HG02623 (cell line): Measurements from ENCODE around the gene PPFIA2.

ENCODE experiments used
- ATAC-seq: cut with Tn5 transposase; IDR thresholded peaks from one replicate; pipeline ENCODE4 v1.9.1; 2021; ENCODE audit warnings: moderate library complexity; ENCODE audit not compliant: unreplicated experiment

PPFIA2 gene

GRCh38 chr12:81759190-81760051 is at the start of gene PPFIA2:
Gene PPFIA2 (minus strand): TSS chr12:81759350.
- no peak for ATAC-seq

- ATAC-seq = no peak
Observed at GRCh38 chr12:81800298-81801148, 41.4 kb upstream of the PPFIA2 start.

GRCh38 chr12:81798294-81798693 is 39.1 kb upstream of the PPFIA2 start:
- ATAC-seq = no peak

GRCh38 chr12:81797100-81797499 is 38.0 kb upstream of the PPFIA2 start:
- peak; percentile 52 for ATAC-seq

- ATAC-seq = no peak
Observed at GRCh38 chr12:81792666-81793065, 33.5 kb upstream of the PPFIA2 start.

- no peak for ATAC-seq
Observed at GRCh38 chr12:81779216-81779615, 20.1 kb upstream of the PPFIA2 start.

- no peak for ATAC-seq
Observed at GRCh38 chr12:81778719-81779118, 19.6 kb upstream of the PPFIA2 start.

- ATAC-seq = no peak
Observed at GRCh38 chr12:81758421-81759189, 545 bp downstream of the PPFIA2 start.

GRCh38 chr12:81757731-81758365 is 1.3 kb downstream of the PPFIA2 start:
- no peak for ATAC-seq

GRCh38 chr12:81729781-81730180 is 29.4 kb downstream of the PPFIA2 start:
- no peak for ATAC-seq

- ATAC-seq = no peak
Observed at GRCh38 chr12:81727391-81727790, 31.8 kb downstream of the PPFIA2 start.

- no peak for ATAC-seq
Observed at GRCh38 chr12:81726634-81727033, 32.5 kb downstream of the PPFIA2 start.

- no peak for ATAC-seq
Observed at GRCh38 chr12:81723361-81723760, 35.8 kb downstream of the PPFIA2 start.

- no peak for ATAC-seq
Observed at GRCh38 chr12:81722004-81722403, 37.1 kb downstream of the PPFIA2 start.

GRCh38 chr12:81718616-81719015 is 40.5 kb downstream of the PPFIA2 start:
- no peak for ATAC-seq

GRCh38 chr12:81712536-81712935 is 46.6 kb downstream of the PPFIA2 start:
- no peak for ATAC-seq

- no peak for ATAC-seq
Observed at GRCh38 chr12:81705586-81705985, 53.6 kb downstream of the PPFIA2 start.

GRCh38 chr12:81699551-81699950 is 59.6 kb downstream of the PPFIA2 start:
- ATAC-seq = no peak

GRCh38 chr12:81692008-81692407 is 67.1 kb downstream of the PPFIA2 start:
- ATAC-seq = no peak

GRCh38 chr12:81683881-81684280 is 75.3 kb downstream of the PPFIA2 start:
- no peak for ATAC-seq

GRCh38 chr12:81679614-81680013 is 79.5 kb downstream of the PPFIA2 start:
- ATAC-seq = no peak
